OCI-LY7 (cell line): Measurements from ENCODE around the gene AKAP13.

Experiments
- CTCF ChIP-seq: fragments of 200-600 bp; sonication (generic); conservative IDR thresholded peaks from 2 replicates; pipeline ENCODE4 v1.5.1; 2014; ENCODE audit warnings: mild to moderate bottlenecking, antibody characterized with exemption, low read length, moderate library complexity, mixed read lengths
- EZH2phosphoT487 ChIP-seq: fragments of 200-600 bp; sonication (generic); IDR thresholded peaks from 2 replicates; pipeline ENCODE4 v1.6.1; 2018; ENCODE audit warnings: low read depth, borderline replicate concordance, mild to moderate bottlenecking, mixed run types, antibody characterized with exemption, low read length, moderate library complexity, mixed read lengths

- TF ChIP-seq CTCF, result no peak
- no peak for TF ChIP-seq EZH2phosphoT487
Measured at GRCh38 chr15:85337425-85338074, 42.9 kb upstream of the AKAP13 start.
